ENCODE measurements around the gene DLG5. TPM values are rescaled to one million over a fixed set of nuclear protein-coding genes. Genes with fewer than 3 reads are reported as not detected.

The DLG5 gene
- total RNA-seq, 2 experiments from 2014 or later, result 3.0 to 4.8 TPM

DNA sequence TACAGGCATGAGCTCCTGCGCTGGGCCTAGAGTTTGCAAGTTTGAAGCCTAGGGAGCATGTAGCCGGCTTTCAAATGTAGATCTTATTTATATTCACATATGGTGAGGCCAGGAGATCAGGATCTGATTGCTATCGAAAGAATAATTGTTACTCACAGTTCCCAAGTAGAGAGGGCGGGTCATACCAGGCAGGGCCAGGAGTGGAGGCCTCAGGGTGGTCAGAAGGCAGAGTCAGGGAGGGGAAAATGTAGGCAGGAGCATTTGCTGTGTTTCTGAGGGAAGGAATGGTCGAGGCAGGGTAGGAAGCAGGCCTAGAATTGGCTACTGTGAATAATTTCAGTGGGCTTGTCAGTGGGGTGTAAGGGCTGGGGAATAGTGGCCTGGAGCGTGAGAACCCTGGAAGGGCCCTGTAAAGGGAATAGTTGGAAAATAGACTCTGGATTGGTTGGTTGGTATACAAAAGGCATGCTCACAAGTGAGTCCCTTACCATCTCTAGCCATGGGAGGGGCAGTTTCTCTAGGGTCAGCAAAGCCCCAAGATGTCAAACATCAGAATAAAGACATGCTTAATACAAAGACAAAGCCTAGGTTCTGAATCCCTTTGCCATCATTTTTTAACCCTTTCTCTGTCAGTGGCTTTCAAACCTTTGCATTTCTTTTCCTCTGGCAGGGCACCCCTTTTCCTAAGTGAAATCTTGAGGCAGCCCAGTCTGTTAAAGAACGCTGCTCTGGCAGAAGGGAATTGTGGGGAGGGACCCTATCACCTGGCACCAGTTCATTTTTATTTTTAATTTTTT, 36.0 kb upstream of the DLG5 start:
- ATAC-seq (no peak), DNase-seq (no peak)
- Mint-ChIP-seq H3K36me3 (peaks cover 4% of the 10 kb centered on the region), H3K4me3 (no peak overlapping the region), H3K9me3 (ENCODE audit: low read depth) (peaks cover 11% of the 10 kb centered on the region), H3K4me1 (peaks cover 4% of the 10 kb centered on the region), H3K27me3 (peaks cover 2% of the 10 kb centered on the region), H3K27ac (no peak overlapping the region)
- CTCF ChIA-PET, result no interaction called here

DNA sequence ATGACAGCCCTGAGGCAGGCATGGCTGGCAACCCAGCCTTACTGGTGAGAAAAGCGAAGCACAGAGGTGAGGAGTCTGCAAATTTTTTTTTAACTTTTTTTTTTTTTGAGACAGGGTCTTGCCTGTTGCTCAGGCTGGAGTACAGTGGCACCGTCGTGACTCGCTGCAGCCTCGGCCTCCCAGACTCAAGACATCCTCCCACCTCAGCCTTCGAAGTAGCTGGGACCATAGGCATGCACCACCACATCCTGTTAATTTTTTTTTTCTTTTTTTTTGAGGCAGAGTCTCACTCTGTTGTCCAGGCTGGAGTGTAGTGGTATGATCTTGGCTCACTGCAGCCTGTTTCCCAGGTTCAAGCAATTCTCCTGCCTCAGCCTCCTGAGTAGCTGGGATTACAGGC, 35.1 kb upstream of the DLG5 start:
- H3K36me3 Mint-ChIP-seq, result peaks cover 4% of the 10 kb centered on the region
- H3K27ac Mint-ChIP-seq, result no peak overlapping the region
- H3K4me1 Mint-ChIP-seq, result peaks cover 4% of the 10 kb centered on the region
- CTCF ChIA-PET, result no interaction called here
- H3K27me3 Mint-ChIP-seq, result peaks cover 2% of the 10 kb centered on the region
- DNase-seq (no peak), ATAC-seq (no peak)
- no peak overlapping the region for H3K4me3 Mint-ChIP-seq
- H3K9me3 Mint-ChIP-seq (ENCODE audit: low read depth), result peaks cover 11% of the 10 kb centered on the region

DNA sequence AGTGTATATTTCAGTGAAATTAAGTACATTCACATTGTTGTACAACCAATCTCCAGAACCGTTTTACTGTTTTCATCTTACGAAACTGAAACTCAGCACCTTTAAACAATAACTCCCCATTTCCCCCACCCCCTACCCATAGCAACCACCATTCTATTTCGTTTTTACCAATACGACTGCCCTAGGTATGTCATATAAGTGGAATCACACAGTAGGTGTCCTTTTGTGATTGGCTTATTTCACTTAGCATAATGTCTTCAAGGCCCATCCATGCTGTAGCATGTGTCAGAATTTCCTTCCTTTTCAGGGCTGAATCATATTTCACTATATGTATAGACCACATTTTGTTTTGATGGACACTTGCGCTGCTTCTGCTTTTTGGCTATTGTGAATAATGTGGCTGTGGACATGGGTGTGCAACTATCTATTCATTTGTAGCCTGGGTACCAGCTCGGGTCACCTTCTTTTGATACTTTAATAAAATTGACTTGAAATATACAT, 34.3 kb upstream of the DLG5 start:
- DNase-seq (no peak), ATAC-seq (no peak)
- H3K27ac Mint-ChIP-seq, result no peak overlapping the region
- peaks cover 11% of the 10 kb centered on the region for H3K9me3 Mint-ChIP-seq (ENCODE audit: low read depth)
- CTCF ChIA-PET, result no interaction called here
- peaks cover 4% of the 10 kb centered on the region for H3K4me1 Mint-ChIP-seq
- H3K27me3 Mint-ChIP-seq, result peaks cover 2% of the 10 kb centered on the region
- H3K4me3 Mint-ChIP-seq, result no peak overlapping the region
- peaks cover 4% of the 10 kb centered on the region for H3K36me3 Mint-ChIP-seq

DNA sequence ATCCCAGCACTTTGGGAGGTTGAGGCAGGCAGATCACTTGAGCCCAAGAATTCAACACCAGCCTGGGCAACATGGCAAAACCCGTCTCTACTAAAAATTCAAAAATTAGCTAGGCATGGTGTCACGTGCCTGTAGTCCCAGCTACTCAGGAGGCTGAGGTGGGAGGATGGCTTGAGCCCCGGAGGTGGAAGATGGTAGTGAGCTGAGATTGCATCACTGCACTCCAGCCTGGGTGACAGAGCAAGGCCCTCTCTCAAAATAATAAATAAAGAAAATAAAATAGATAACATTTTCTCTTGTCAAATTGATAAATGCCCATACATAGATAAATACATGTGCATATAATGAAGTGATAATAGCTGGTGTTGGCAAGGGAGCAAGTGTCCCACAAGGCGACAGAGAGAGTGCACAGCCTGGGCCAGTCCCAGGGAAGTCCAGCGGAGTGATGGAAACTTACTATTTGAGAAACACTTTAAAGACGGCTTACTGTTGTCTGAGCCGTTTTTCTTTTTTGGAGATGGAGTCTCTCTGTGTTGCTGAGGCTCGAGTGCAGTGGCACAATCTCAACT, 33.4 kb upstream of the DLG5 start:
- Mint-ChIP-seq H3K4me1 (peaks cover 4% of the 10 kb centered on the region), H3K9me3 (ENCODE audit: low read depth) (peaks cover 9% of the 10 kb centered on the region), H3K27me3 (peaks cover 3% of the 10 kb centered on the region), H3K4me3 (no peak overlapping the region), H3K36me3 (peaks cover 3% of the 10 kb centered on the region), H3K27ac (no peak overlapping the region)
- CTCF ChIA-PET, result no interaction called here
- no peak for DNase-seq
- ATAC-seq, result no peak

DNA sequence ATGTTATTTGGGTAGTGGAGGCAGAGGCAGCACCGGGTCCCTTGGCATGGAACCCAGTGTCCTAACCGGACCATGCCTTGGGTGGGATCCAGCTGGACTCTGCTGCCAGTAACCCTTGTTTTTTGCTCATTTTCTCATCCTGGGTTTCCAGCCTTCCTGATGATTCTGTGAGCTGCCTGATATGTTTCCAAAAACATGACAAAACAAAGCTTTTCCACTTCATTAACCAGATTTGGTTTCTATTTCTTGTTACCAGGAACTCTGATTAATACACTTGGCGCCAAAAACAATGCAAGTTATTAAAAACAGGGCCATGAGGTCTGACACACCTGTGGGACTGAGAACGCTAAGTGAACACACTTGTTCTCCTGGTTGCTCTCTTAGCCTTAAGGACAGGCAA, 32.8 kb upstream of the DLG5 start:
- no peak for ATAC-seq
- Mint-ChIP-seq H3K36me3 (no peaks in the 10 kb centered on the region), H3K4me3 (no peak overlapping the region), H3K27ac (no peak overlapping the region), H3K9me3 (ENCODE audit: low read depth) (peaks cover 6% of the 10 kb centered on the region), H3K4me1 (peaks cover 4% of the 10 kb centered on the region), H3K27me3 (peaks cover 4% of the 10 kb centered on the region)
- no peak for DNase-seq
- CTCF ChIA-PET, result no interaction called here

DNA sequence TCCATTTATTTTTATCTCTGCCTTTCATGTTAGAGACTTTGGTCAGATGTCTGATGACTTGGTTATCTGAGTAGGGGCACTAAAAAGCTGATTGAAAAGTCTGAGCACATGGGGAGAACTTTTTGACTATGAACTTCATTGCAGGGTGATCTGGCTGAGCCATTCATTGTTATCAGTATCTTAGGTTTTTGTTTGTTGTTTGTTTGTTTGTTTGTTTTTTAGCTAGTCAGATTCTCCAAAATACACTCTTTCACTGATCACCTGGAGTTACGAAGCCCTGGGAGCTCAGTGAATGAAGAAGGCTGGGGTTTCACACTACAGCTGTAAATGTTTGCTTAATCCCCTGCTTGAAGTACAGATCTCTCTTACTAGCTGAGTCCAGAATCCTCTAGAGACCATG, 28.6 kb upstream of the DLG5 start:
- H3K4me1 Mint-ChIP-seq, result no peaks in the 10 kb centered on the region
- H3K9me3 Mint-ChIP-seq (ENCODE audit: low read depth), result peaks cover 11% of the 10 kb centered on the region
- H3K4me3 Mint-ChIP-seq, result no peak overlapping the region
- peaks cover 4% of the 10 kb centered on the region for H3K27me3 Mint-ChIP-seq
- ATAC-seq (no peak), DNase-seq (no peak)
- CTCF ChIA-PET, result no interaction called here
- no peak overlapping the region for H3K27ac Mint-ChIP-seq
- peaks cover 2% of the 10 kb centered on the region for H3K36me3 Mint-ChIP-seq

DNA sequence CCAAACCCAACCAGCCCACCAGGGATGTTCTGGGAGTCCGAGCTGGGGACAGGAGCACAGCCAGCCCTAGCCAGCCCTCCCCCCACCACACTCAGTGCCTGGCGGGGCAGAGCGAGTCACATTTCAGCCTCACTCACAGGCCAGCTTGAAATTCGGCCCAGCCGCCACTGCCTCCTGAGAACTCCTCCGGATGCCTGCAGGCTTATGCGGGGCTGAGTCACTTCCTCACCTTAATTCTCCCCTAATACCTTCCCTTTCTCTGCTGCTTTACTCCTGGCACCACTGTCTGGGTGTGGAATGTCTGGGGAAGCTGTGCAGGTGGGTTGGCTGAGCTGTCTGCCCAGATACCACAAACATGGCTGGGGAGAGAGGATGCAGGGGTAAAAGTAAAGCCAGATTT, 22.6 kb upstream of the DLG5 start:
- CTCF ChIA-PET, result no interaction called here
- no peak overlapping the region for H3K27ac Mint-ChIP-seq
- DNase-seq, result no peak
- peaks cover 11% of the 10 kb centered on the region for H3K9me3 Mint-ChIP-seq (ENCODE audit: low read depth)
- H3K4me1 Mint-ChIP-seq, result no peaks in the 10 kb centered on the region
- H3K36me3 Mint-ChIP-seq, result peaks cover 2% of the 10 kb centered on the region
- H3K27me3 Mint-ChIP-seq, result peaks cover 13% of the 10 kb centered on the region
- ATAC-seq, result no peak
- no peak overlapping the region for H3K4me3 Mint-ChIP-seq

DNA sequence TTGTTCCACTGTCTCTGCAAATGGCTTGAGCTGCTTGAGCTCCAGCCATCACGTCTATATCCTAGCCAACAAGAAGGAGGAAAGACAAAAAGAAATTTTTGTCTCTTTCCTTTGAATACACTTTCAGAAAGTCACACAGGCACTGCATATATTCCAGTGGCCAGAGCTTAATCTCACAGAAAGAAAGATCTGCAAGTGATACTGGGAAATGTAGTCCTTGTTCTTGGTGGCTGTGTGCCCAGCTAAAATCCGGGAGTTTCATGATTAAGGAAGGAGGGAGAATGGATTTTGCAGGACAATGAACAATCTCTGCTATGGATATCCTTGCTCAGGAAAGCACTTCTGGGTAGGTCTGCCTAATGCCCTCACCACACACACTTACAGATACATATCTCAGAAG, 19.5 kb upstream of the DLG5 start:
- no peak overlapping the region for H3K4me3 Mint-ChIP-seq
- CTCF ChIA-PET, result no interaction called here
- DNase-seq, result no peak
- H3K4me1 Mint-ChIP-seq, result no peaks in the 10 kb centered on the region
- H3K9me3 Mint-ChIP-seq (ENCODE audit: low read depth), result peaks cover 6% of the 10 kb centered on the region
- no peak overlapping the region for H3K27ac Mint-ChIP-seq
- no peak for ATAC-seq
- no peaks in the 10 kb centered on the region for H3K36me3 Mint-ChIP-seq
- peaks cover 16% of the 10 kb centered on the region for H3K27me3 Mint-ChIP-seq

DNA sequence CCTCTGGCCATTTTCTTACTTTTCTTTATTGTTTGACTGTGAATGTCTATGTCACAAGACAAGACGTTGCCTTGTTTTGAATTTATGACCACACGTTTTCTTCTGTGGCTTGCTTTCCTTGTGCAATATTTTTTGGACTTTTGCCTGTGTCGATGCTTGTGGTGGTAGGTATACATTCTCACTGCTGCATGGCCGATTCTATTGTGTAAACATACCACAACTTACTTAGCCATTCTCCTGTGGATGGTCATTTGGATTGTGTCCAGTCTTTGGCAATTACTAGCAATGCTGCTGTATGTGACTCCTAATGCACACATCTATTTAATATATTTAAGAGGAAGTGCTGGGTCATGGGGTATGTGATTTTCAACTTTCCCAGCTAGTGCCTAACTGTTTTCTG, 18.0 kb upstream of the DLG5 start:
- CTCF ChIA-PET, result no interaction called here
- no peaks in the 10 kb centered on the region for H3K36me3 Mint-ChIP-seq
- H3K27ac Mint-ChIP-seq, result no peak overlapping the region
- no peak for ATAC-seq
- no peak overlapping the region for H3K4me3 Mint-ChIP-seq
- H3K9me3 Mint-ChIP-seq (ENCODE audit: low read depth), result no peaks in the 10 kb centered on the region
- DNase-seq, result no peak
- no peaks in the 10 kb centered on the region for H3K4me1 Mint-ChIP-seq
- peaks cover 19% of the 10 kb centered on the region for H3K27me3 Mint-ChIP-seq

DNA sequence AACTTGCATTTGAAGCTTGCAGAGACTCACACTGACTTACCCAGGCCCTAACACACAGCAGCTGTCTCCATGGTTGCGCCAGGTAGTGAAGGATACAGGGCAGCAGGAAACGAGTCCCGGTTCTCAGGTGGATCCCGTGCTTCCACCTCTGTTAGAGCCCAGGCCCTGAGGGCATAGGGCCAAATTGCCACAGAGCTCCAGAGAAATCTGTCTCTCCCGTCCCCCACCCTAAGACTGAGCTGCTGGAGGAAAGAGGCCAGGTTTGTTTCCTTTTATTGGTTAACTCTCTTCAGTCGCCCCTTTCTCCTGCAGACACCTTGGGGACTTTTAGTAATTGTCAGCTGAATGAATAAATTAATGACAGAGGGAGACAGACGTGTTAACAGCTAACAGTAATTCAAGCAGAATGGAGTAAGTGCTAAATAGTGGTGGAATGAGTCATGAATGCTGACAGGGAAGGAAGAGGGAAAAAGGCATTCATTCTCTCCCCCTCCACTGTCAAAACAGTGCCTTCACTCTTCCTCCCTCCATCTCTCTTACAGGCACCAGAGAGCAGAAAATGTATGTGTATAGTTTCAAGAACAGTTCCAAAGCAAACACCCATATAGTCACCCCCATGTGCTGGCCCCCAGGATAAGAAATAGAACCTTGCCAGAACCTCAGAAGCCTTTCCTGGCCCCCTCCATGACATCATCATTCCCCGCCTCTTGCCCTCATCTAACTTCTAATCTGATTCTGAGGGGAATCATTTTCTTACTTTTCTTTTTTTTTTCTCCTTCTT, 16.8 kb upstream of the DLG5 start:
- peaks cover 15% of the 10 kb centered on the region for H3K27me3 Mint-ChIP-seq
- H3K4me1 Mint-ChIP-seq, result no peaks in the 10 kb centered on the region
- H3K9me3 Mint-ChIP-seq (ENCODE audit: low read depth), result no peaks in the 10 kb centered on the region
- ATAC-seq (no peak), DNase-seq (no peak)
- H3K4me3 Mint-ChIP-seq, result no peak overlapping the region
- no peak overlapping the region for H3K27ac Mint-ChIP-seq
- H3K36me3 Mint-ChIP-seq, result no peaks in the 10 kb centered on the region
- CTCF ChIA-PET, result no interaction called here

DNA sequence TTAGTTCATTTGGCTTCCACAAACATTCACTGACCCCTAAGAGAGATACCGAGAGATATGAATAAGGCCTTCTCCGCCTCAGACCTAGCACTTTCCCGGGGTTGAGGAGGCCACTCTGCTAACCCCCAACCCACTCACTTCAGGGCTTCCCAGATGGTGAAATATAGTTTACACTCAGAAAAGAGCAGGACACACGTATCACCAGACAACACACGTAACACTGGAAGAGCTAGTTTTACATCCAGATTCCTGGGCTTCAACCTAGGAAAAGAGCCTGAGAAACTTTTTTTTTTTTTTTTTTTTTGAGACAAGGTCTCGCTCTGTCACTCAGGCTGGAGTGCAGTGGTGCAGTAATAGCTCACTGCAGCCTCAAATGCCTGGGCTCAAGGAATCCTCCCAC, 15.2 kb upstream of the DLG5 start:
- no peak overlapping the region for H3K4me3 Mint-ChIP-seq
- H3K36me3 Mint-ChIP-seq, result no peaks in the 10 kb centered on the region
- no peak for DNase-seq
- ATAC-seq, result no peak
- no peaks in the 10 kb centered on the region for H3K9me3 Mint-ChIP-seq (ENCODE audit: low read depth)
- CTCF ChIA-PET, result no interaction called here
- H3K27ac Mint-ChIP-seq, result no peak overlapping the region
- no peaks in the 10 kb centered on the region for H3K4me1 Mint-ChIP-seq
- peaks cover 15% of the 10 kb centered on the region for H3K27me3 Mint-ChIP-seq

DNA sequence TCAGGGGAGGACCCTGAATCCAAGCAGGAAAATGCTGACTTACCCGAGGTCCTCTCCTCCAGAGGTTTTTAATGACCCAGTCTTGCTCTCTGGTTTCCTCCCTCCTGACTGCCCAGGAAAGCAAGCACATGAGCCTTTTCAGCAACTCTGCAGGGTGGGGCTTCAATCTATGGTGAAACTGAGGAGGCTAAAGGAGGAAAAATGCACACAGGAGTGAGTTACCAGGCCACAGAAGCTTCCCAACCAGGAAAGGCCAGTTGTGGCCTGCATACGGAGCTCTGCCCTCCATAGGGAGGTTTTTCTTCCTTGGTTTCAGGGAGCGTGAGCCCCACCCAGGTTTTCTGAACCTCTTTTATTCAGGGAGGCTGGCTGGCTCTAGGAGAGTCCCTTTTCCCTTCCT, 14.1 kb upstream of the DLG5 start:
- no peak for ATAC-seq
- Mint-ChIP-seq H3K27me3 (peaks cover 13% of the 10 kb centered on the region), H3K4me1 (no peaks in the 10 kb centered on the region), H3K27ac (no peak overlapping the region), H3K9me3 (ENCODE audit: low read depth) (no peaks in the 10 kb centered on the region), H3K36me3 (no peaks in the 10 kb centered on the region), H3K4me3 (no peak overlapping the region)
- DNase-seq, result no peak
- CTCF ChIA-PET, result no interaction called here

DNA sequence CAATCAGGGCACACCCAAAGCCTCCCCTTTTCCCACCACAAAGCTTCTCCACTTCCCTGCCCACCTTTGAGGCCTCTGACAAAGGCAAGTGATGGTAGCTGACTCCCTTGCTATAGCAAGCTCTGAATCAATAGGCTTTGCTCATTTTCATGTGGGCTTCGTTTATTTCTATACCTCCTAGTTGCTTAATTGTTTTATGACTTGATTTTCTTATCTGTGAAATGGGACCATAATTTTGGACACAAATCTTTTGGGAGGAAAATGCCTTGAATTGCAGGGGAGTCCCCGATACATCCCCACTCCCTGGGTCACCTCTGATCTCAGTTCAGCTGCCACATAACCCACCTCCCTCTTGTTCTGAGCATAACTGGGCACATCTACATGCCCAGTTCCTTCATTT, 13.7 kb upstream of the DLG5 start:
- CTCF ChIA-PET, result no interaction called here
- Mint-ChIP-seq H3K27me3 (peaks cover 13% of the 10 kb centered on the region), H3K4me3 (no peak overlapping the region), H3K4me1 (no peaks in the 10 kb centered on the region), H3K27ac (no peak overlapping the region), H3K36me3 (no peaks in the 10 kb centered on the region), H3K9me3 (ENCODE audit: low read depth) (no peaks in the 10 kb centered on the region)
- DNase-seq (no peak), ATAC-seq (no peak)

DNA sequence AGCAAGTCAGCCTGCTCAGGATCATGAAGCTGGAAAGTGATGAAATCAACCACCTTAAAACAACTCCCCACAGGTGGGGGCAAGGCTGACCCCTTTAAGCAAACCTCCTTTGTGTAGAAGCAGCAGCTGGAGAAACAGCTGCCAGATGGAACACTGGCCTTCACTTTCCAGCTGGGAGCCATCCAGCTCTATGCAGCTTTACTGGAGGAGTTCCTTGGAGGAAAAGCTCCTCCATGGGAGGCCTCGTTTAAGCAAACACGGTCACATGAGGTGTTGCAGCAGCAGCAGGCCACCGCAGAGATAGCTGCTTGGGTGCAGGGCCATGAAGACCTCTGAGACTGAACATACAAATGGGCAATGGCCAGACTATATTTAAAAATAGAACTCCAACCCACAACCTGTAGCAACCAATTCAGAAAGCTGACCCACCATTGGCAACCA, 13.0 kb upstream of the DLG5 start:
- no peak for ATAC-seq
- no peak for DNase-seq
- Mint-ChIP-seq H3K4me1 (no peaks in the 10 kb centered on the region), H3K36me3 (no peaks in the 10 kb centered on the region), H3K9me3 (ENCODE audit: low read depth) (no peaks in the 10 kb centered on the region), H3K27ac (no peak overlapping the region), H3K4me3 (no peak overlapping the region), H3K27me3 (peaks cover 13% of the 10 kb centered on the region)
- CTCF ChIA-PET, result no interaction called here

Measured in activated CD8-positive, alpha-beta memory T cell treated with anti-CD3 and anti-CD28 coated beads, Interleukin-2, amount 10 ng/mL, durations not matched to agents 7 days and 5 days (primary cell).